Heart left ventricle (tissue), 13 donors: Measurements from ENCODE around the gene PGM2.
"Not testable (repeated sequence)": the region's sequence is repeated elsewhere in the genome, so short reads cannot be mapped to it uniquely, and the experiment has no call there.

Experiments
- POLR2A ChIP-seq, 2 donors: fragments of 450-650 bp; IDR thresholded peaks; one replicate each; pipeline ENCODE4 v1.6.1; 2017; ENCODE audit warnings: antibody characterized with exemption in 2 of 2, mild to moderate bottlenecking in 2 of 2, moderate library complexity in 2 of 2
- TF ChIP-seq, protein P1 (sequence below), 12 donors: fragments of 200-600 bp; sonication (generic) in 4 of 12; IDR thresholded peaks; one replicate each; pipeline versions ENCODE4 v1.5.0 to v1.8.0; 2018 to 2022; ENCODE audit warnings: antibody characterized with exemption in 12 of 12, mild to moderate bottlenecking in 5 of 12
- donor health status: ischemic (EF 13 %, LVEDD 7.1; RV severe dilation, severe dysfunction).
- donor health status: DM: no; HTN: yes; CAD: no.
- donor health status: DM: no; HTN: no; CAD: no.
- donor health status: ischemic (EF 25% LVEDD 6.9; RV normal size, moderate dysfunction).
- donor health status: ischemic (EF 25% LVEDD 5.7; RV mildly dilated, moderate dysfunction).
- donor health status: ischemic (EF 35%, LVEDD 5.7; RV mildly dilated, moderate dysfunction).
- donor health status: nonischemic (EF 11% LVEDD 7.7; RV severe dilation, severe dysfunction).
- donor health status: DM: yes; HTN: yes; CAD: no.
- donor health status: PGD.
- donor health status: ischemic (EF 29% LVEDD 5.4; RV normal size, mild dysfunction).
- donor health status: nonischemic (EF 23%, LVEDD 6.1; RV moderate dilation, normal function).

DNA sequence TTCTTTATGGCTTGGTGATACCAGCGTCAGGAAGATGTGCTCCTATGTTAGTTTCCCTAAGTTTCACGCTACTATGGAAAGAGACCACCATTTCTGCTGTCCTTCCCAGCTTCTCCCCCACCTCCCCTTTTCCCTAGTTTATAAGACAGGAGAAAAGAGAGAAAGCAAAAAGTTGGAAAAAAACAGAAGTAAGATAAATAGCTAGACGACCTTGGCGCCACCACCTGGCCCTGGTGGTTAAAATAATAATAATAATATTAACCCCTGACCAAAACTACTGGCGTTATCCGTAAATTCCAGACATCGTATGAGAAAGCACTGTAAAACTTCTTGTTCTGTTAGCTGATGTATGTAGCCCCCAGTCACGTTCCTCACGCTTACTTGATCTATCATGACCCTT, 985 bp upstream of the PGM2 start:
- TF ChIP-seq POLR2A (IDR thresholded peaks at IDR 0.05): not testable (repeated sequence)
- TF ChIP-seq, protein P1, sequence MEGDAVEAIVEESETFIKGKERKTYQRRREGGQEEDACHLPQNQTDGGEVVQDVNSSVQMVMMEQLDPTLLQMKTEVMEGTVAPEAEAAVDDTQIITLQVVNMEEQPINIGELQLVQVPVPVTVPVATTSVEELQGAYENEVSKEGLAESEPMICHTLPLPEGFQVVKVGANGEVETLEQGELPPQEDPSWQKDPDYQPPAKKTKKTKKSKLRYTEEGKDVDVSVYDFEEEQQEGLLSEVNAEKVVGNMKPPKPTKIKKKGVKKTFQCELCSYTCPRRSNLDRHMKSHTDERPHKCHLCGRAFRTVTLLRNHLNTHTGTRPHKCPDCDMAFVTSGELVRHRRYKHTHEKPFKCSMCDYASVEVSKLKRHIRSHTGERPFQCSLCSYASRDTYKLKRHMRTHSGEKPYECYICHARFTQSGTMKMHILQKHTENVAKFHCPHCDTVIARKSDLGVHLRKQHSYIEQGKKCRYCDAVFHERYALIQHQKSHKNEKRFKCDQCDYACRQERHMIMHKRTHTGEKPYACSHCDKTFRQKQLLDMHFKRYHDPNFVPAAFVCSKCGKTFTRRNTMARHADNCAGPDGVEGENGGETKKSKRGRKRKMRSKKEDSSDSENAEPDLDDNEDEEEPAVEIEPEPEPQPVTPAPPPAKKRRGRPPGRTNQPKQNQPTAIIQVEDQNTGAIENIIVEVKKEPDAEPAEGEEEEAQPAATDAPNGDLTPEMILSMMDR (IDR thresholded peaks at IDR 0.05): peak in 2 of 12 donors; percentile 6 to 27
